H9 (cell line): ENCODE data around the gene NCAM1. TPM values are rescaled to one million over a fixed set of nuclear protein-coding genes. Genes with fewer than 3 reads are reported as not detected.

Source experiments
- DNase-seq: peaks from one replicate; pipeline ENCODE4 v3.0.0-alpha.2; 2017
- H2AFZ ChIP-seq: one replicate; pipeline ENCODE4 v1.6.1; 2013; ENCODE audit warnings: mild to moderate bottlenecking, low read length, control low read depth, moderate library complexity
- H2AK5ac ChIP-seq: 2 replicates; pipeline ENCODE4 v1.6.1; 2013; ENCODE audit warnings: low read length, control low read depth, mixed read lengths; ENCODE audit not compliant: insufficient read length
- H2BK120ac ChIP-seq: one replicate; pipeline ENCODE4 v1.6.1; 2013; ENCODE audit warnings: low read depth, mild to moderate bottlenecking, low read length, control low read depth, inconsistent platforms; ENCODE audit not compliant: poor library complexity, severe bottlenecking
- H2BK12ac ChIP-seq: 2 replicates; pipeline ENCODE4 v1.6.1; 2013; ENCODE audit warnings: low read length, control low read depth, mixed read lengths, low read depth; ENCODE audit not compliant: insufficient read length
- H2BK15ac ChIP-seq: 2 replicates; pipeline ENCODE4 v1.6.1; 2013; ENCODE audit warnings: low read depth, low read length, control low read depth
- H2BK20ac ChIP-seq: one replicate; pipeline ENCODE4 v1.6.1; 2013; ENCODE audit warnings: low read depth, mild to moderate bottlenecking, low read length, control low read depth, inconsistent platforms; ENCODE audit not compliant: poor library complexity, severe bottlenecking
- H2BK5ac ChIP-seq: 2 replicates; pipeline ENCODE4 v1.6.1; 2013; ENCODE audit warnings: low read length, control low read depth, mixed read lengths; ENCODE audit not compliant: insufficient read length
- H3K14ac ChIP-seq: 2 replicates; pipeline ENCODE4 v1.6.1; 2013; ENCODE audit warnings: low read length, control low read depth; ENCODE audit not compliant: insufficient read depth
- H3K18ac ChIP-seq: 2 replicates; pipeline ENCODE4 v1.6.1; 2013; ENCODE audit warnings: low read depth, mild to moderate bottlenecking, mixed read lengths, low read length, control low read depth; ENCODE audit not compliant: insufficient read length
- H3K23ac ChIP-seq: 2 replicates; pipeline ENCODE4 v1.6.1; 2013; ENCODE audit warnings: low read length, control low read depth, mixed read lengths, low read depth; ENCODE audit not compliant: insufficient read length
- H3K23me2 ChIP-seq: 2 replicates; pipeline ENCODE4 v1.6.1; 2013; ENCODE audit warnings: low read depth, mild to moderate bottlenecking, mixed read lengths, low read length, control low read depth; ENCODE audit not compliant: insufficient read length, poor library complexity, severe bottlenecking
- H3K27ac ChIP-seq: 2 replicates; pipeline ENCODE4 v1.5.1; 2013; ENCODE audit warnings: low read length, control low read depth, mixed read lengths, low read depth; ENCODE audit not compliant: insufficient read length
- H3K27me3 ChIP-seq: 2 replicates; pipeline ENCODE4 v1.6.1; 2013; ENCODE audit warnings: low read length, control low read depth, inconsistent platforms; ENCODE audit not compliant: insufficient read depth
- H3K4ac ChIP-seq: 2 replicates; pipeline ENCODE4 v1.6.1; 2013; ENCODE audit warnings: low read depth, mild to moderate bottlenecking, control low read depth, inconsistent platforms, low read length, moderate library complexity
- H3K4me1 ChIP-seq: 2 replicates; pipeline ENCODE4 v1.6.1; 2013; ENCODE audit warnings: low read length, control low read depth, inconsistent platforms; ENCODE audit not compliant: insufficient read depth
- H3K4me2 ChIP-seq: 2 replicates; pipeline ENCODE4 v1.6.1; 2013; ENCODE audit warnings: low read length, control low read depth, mixed read lengths; ENCODE audit not compliant: insufficient read length, insufficient read depth
- H3K56ac ChIP-seq: 2 replicates; pipeline ENCODE4 v1.6.1; 2013; ENCODE audit warnings: low read depth, mild to moderate bottlenecking, mixed read lengths, low read length, control low read depth; ENCODE audit not compliant: insufficient read length
- H3K79me1 ChIP-seq: 2 replicates; pipeline ENCODE4 v1.6.1; 2013; ENCODE audit warnings: low read depth, mild to moderate bottlenecking, moderate library complexity, low read length, control low read depth, inconsistent platforms; ENCODE audit not compliant: insufficient read depth, poor library complexity, severe bottlenecking
- H3K79me2 ChIP-seq: 2 replicates; pipeline ENCODE4 v1.6.1; 2013; ENCODE audit warnings: low read length, control low read depth, inconsistent platforms; ENCODE audit not compliant: insufficient read depth
- H3K9ac ChIP-seq: 2 replicates; pipeline ENCODE4 v1.6.1; 2013; ENCODE audit warnings: low read length, control low read depth, mixed read lengths; ENCODE audit not compliant: insufficient read length; ENCODE audit errors: extremely low read depth
- H3K9me3 ChIP-seq: one replicate; pipeline ENCODE4 v1.6.1; 2013; ENCODE audit warnings: low read depth, low read length, inconsistent platforms; ENCODE audit not compliant: control insufficient read depth
- H3T11ph ChIP-seq: one replicate; pipeline ENCODE4 v1.6.1; 2013; ENCODE audit warnings: mild to moderate bottlenecking, low read length, control low read depth, inconsistent platforms
- H4K20me1 ChIP-seq: one replicate; pipeline ENCODE4 v1.6.1; 2013; ENCODE audit not compliant: control insufficient read depth, insufficient read length, insufficient read depth
- H4K5ac ChIP-seq: 2 replicates; pipeline ENCODE4 v1.6.1; 2013; ENCODE audit warnings: low read depth, mild to moderate bottlenecking, mixed read lengths, low read length, control low read depth; ENCODE audit not compliant: insufficient read length
- H4K8ac ChIP-seq: replicated peaks from 2 replicates; pipeline ENCODE4 v1.6.1; 2013; ENCODE audit warnings: low read length, control low read depth, mixed read lengths, low read depth; ENCODE audit not compliant: insufficient read length
- H4K91ac ChIP-seq: 2 replicates; pipeline ENCODE4 v1.6.1; 2013; ENCODE audit warnings: low read depth, mild to moderate bottlenecking, moderate library complexity, mixed read lengths, low read length, control low read depth; ENCODE audit not compliant: insufficient read length
- H3K27ac Mint-ChIP-seq, 3 experiments: 2 replicates in 2 of 3; 3 replicates in 1 of 3; pipeline ENCODE4 v1.8.0; 2020 to 2021; ENCODE audit warnings: mixed read lengths in 3 of 3, mild to moderate bottlenecking in 1 of 3, moderate library complexity in 1 of 3
- H3K27me3 Mint-ChIP-seq: 2 replicates; pipeline ENCODE4 v1.8.0; 2021; ENCODE audit warnings: low read depth, mild to moderate bottlenecking, moderate library complexity, mixed read lengths
- H3K36me3 Mint-ChIP-seq, 3 experiments: 2 replicates in 2 of 3; 3 replicates in 1 of 3; pipeline ENCODE4 v1.8.0; 2020 to 2021; ENCODE audit warnings: low read depth in 3 of 3, mixed read lengths in 3 of 3; ENCODE audit not compliant: insufficient read depth in 1 of 3
- H3K4me1 Mint-ChIP-seq, 2 experiments: 2 replicates each; pipeline ENCODE4 v1.8.0; 2020; ENCODE audit warnings: mixed read lengths in 2 of 2
- H3K4me3 Mint-ChIP-seq, 2 experiments: 2 replicates in 1 of 2; 3 replicates in 1 of 2; pipeline ENCODE4 v1.8.0; 2020 to 2021; ENCODE audit warnings: mild to moderate bottlenecking in 2 of 2, mixed read lengths in 2 of 2, moderate library complexity in 1 of 2
- H3K9me3 Mint-ChIP-seq, 2 experiments: 2 replicates in 1 of 2; 3 replicates in 1 of 2; pipeline ENCODE4 v1.8.0; 2020; ENCODE audit warnings: mild to moderate bottlenecking in 2 of 2, mixed read lengths in 2 of 2, moderate library complexity in 1 of 2
- WGBS: extraction: QIAGEN DNeasy Blood & Tissue Kit; methylation state at CpG from one replicate; pipeline ENCODE4 v1.1.7; 2013; ENCODE audit warnings: missing lambda C conversion rate, low lambda C conversion rate, mixed read lengths; ENCODE audit not compliant: insufficient read length; ENCODE audit errors: extremely low coverage; 5-methylcytosine and 5-hydroxymethylcytosine counted together
- total RNA-seq: library from RNA; stranded (reverse); gene quantifications from 2 replicates; pipeline ENCODE4 v1.2.1, GENCODE V29; 2021
- TF ChIP-seq, protein P1 (sequence below): fragments of 200-600 bp; sonication (generic); conservative IDR thresholded peaks from 3 replicates; pipeline ENCODE4 v1.8.0; 2021; ENCODE audit warnings: antibody characterized with exemption, mild to moderate bottlenecking

Gene NCAM1
- total RNA-seq, 1 experiment from 2014 or later, result 2.5 TPM

DNA sequence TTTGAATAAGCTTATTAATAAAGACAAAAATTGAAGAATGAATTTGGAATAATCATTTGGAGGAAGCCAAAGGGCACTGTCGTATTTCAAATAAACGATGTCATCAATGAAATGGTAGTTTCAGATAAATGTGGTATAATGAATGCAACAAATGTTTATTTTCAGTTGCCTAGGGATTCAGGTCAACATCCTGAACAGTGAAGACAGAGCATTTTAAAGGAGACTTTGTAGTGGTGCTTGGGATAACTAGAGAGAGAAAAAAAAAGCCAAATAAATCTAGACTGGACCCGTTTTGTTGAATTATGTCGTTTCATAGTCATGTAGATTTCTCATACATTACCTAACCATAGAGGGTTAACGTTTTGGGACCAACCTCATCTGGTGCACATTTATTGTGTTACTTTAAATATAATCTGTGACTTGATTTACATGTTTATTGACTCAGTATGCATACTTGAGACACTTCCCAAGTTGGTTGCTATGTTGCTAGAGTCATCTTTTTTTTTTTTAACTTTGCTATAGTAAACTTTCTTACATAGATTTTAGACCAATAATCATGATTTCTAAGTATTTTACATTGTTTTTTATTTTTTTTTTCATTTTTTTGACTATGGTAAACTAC, 111.1 kb downstream of the NCAM1 start:
- Histone ChIP-seq H3K79me1 (no peaks in the 10 kb centered on the region), H3K4ac (no peak overlapping the region), H2BK120ac (no peak overlapping the region), H2AK5ac (no peak overlapping the region), H2BK5ac (no peak overlapping the region), H3K9me3 (no peaks in the 10 kb centered on the region), H3K23me2 (no peaks in the 10 kb centered on the region), H2BK12ac (no peak overlapping the region), H3K23ac (no peak overlapping the region), H3K27me3 (no peaks in the 10 kb centered on the region), H2BK20ac (no peak overlapping the region), H3T11ph (no peak overlapping the region), H4K20me1 (no peaks in the 10 kb centered on the region), H3K56ac (no peak overlapping the region), H2AFZ (no peak overlapping the region), H4K91ac (no peak overlapping the region), H4K8ac (no peak overlapping the region), H3K9ac (no peak overlapping the region), H3K4me1 (peaks cover 3% of the 10 kb centered on the region; the same call in 1 of the 2 replicates), H4K5ac (no peak overlapping the region), H3K18ac (no peak overlapping the region), H3K27ac (no peak overlapping the region), H3K79me2 (no peaks in the 10 kb centered on the region), H2BK15ac (no peak overlapping the region), H3K14ac (no peak overlapping the region), H3K4me2 (no peak overlapping the region)
- no peak for DNase-seq
- no peak overlapping the region for H3K27ac Mint-ChIP-seq
- no peaks in the 10 kb centered on the region for H3K36me3 Mint-ChIP-seq
- TF ChIP-seq, protein P1, sequence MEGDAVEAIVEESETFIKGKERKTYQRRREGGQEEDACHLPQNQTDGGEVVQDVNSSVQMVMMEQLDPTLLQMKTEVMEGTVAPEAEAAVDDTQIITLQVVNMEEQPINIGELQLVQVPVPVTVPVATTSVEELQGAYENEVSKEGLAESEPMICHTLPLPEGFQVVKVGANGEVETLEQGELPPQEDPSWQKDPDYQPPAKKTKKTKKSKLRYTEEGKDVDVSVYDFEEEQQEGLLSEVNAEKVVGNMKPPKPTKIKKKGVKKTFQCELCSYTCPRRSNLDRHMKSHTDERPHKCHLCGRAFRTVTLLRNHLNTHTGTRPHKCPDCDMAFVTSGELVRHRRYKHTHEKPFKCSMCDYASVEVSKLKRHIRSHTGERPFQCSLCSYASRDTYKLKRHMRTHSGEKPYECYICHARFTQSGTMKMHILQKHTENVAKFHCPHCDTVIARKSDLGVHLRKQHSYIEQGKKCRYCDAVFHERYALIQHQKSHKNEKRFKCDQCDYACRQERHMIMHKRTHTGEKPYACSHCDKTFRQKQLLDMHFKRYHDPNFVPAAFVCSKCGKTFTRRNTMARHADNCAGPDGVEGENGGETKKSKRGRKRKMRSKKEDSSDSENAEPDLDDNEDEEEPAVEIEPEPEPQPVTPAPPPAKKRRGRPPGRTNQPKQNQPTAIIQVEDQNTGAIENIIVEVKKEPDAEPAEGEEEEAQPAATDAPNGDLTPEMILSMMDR, result no peak
- no peaks in the 10 kb centered on the region for H3K9me3 Mint-ChIP-seq
- WGBS, result no CpG with 5 or more reads among the region's 5 CpGs
- no peaks in the 10 kb centered on the region for H3K27me3 Mint-ChIP-seq
- H3K4me1 Mint-ChIP-seq, result peaks cover 5 to 8% of the 10 kb centered on the region in 2 experiments
- no peak overlapping the region for H3K4me3 Mint-ChIP-seq
